H9 (cell line): ENCODE data around the gene CNTN3. TPM values are rescaled to one million over a fixed set of nuclear protein-coding genes. Genes with fewer than 3 reads are reported as not detected.

Source experiments
- DNase-seq: peaks from one replicate; pipeline ENCODE4 v3.0.0-alpha.2; 2017
- H2AFZ ChIP-seq: one replicate; pipeline ENCODE4 v1.6.1; 2013; ENCODE audit warnings: mild to moderate bottlenecking, low read length, control low read depth, moderate library complexity
- H2AK5ac ChIP-seq: 2 replicates; pipeline ENCODE4 v1.6.1; 2013; ENCODE audit warnings: low read length, control low read depth, mixed read lengths; ENCODE audit not compliant: insufficient read length
- H2BK120ac ChIP-seq: one replicate; pipeline ENCODE4 v1.6.1; 2013; ENCODE audit warnings: low read depth, mild to moderate bottlenecking, low read length, control low read depth, inconsistent platforms; ENCODE audit not compliant: poor library complexity, severe bottlenecking
- H2BK12ac ChIP-seq: 2 replicates; pipeline ENCODE4 v1.6.1; 2013; ENCODE audit warnings: low read length, control low read depth, mixed read lengths, low read depth; ENCODE audit not compliant: insufficient read length
- H2BK15ac ChIP-seq: 2 replicates; pipeline ENCODE4 v1.6.1; 2013; ENCODE audit warnings: low read depth, low read length, control low read depth
- H2BK20ac ChIP-seq: one replicate; pipeline ENCODE4 v1.6.1; 2013; ENCODE audit warnings: low read depth, mild to moderate bottlenecking, low read length, control low read depth, inconsistent platforms; ENCODE audit not compliant: poor library complexity, severe bottlenecking
- H2BK5ac ChIP-seq: 2 replicates; pipeline ENCODE4 v1.6.1; 2013; ENCODE audit warnings: low read length, control low read depth, mixed read lengths; ENCODE audit not compliant: insufficient read length
- H3K14ac ChIP-seq: 2 replicates; pipeline ENCODE4 v1.6.1; 2013; ENCODE audit warnings: low read length, control low read depth; ENCODE audit not compliant: insufficient read depth
- H3K18ac ChIP-seq: 2 replicates; pipeline ENCODE4 v1.6.1; 2013; ENCODE audit warnings: low read depth, mild to moderate bottlenecking, mixed read lengths, low read length, control low read depth; ENCODE audit not compliant: insufficient read length
- H3K23ac ChIP-seq: 2 replicates; pipeline ENCODE4 v1.6.1; 2013; ENCODE audit warnings: low read length, control low read depth, mixed read lengths, low read depth; ENCODE audit not compliant: insufficient read length
- H3K23me2 ChIP-seq: 2 replicates; pipeline ENCODE4 v1.6.1; 2013; ENCODE audit warnings: low read depth, mild to moderate bottlenecking, mixed read lengths, low read length, control low read depth; ENCODE audit not compliant: insufficient read length, poor library complexity, severe bottlenecking
- H3K27ac ChIP-seq: 2 replicates; pipeline ENCODE4 v1.5.1; 2013; ENCODE audit warnings: low read length, control low read depth, mixed read lengths, low read depth; ENCODE audit not compliant: insufficient read length
- H3K27me3 ChIP-seq: 2 replicates; pipeline ENCODE4 v1.6.1; 2013; ENCODE audit warnings: low read length, control low read depth, inconsistent platforms; ENCODE audit not compliant: insufficient read depth
- H3K4ac ChIP-seq: 2 replicates; pipeline ENCODE4 v1.6.1; 2013; ENCODE audit warnings: low read depth, mild to moderate bottlenecking, control low read depth, inconsistent platforms, low read length, moderate library complexity
- H3K4me1 ChIP-seq: 2 replicates; pipeline ENCODE4 v1.6.1; 2013; ENCODE audit warnings: low read length, control low read depth, inconsistent platforms; ENCODE audit not compliant: insufficient read depth
- H3K4me2 ChIP-seq: 2 replicates; pipeline ENCODE4 v1.6.1; 2013; ENCODE audit warnings: low read length, control low read depth, mixed read lengths; ENCODE audit not compliant: insufficient read length, insufficient read depth
- H3K56ac ChIP-seq: 2 replicates; pipeline ENCODE4 v1.6.1; 2013; ENCODE audit warnings: low read depth, mild to moderate bottlenecking, mixed read lengths, low read length, control low read depth; ENCODE audit not compliant: insufficient read length
- H3K79me1 ChIP-seq: 2 replicates; pipeline ENCODE4 v1.6.1; 2013; ENCODE audit warnings: low read depth, mild to moderate bottlenecking, moderate library complexity, low read length, control low read depth, inconsistent platforms; ENCODE audit not compliant: insufficient read depth, poor library complexity, severe bottlenecking
- H3K79me2 ChIP-seq: 2 replicates; pipeline ENCODE4 v1.6.1; 2013; ENCODE audit warnings: low read length, control low read depth, inconsistent platforms; ENCODE audit not compliant: insufficient read depth
- H3K9ac ChIP-seq: 2 replicates; pipeline ENCODE4 v1.6.1; 2013; ENCODE audit warnings: low read length, control low read depth, mixed read lengths; ENCODE audit not compliant: insufficient read length; ENCODE audit errors: extremely low read depth
- H3K9me3 ChIP-seq: one replicate; pipeline ENCODE4 v1.6.1; 2013; ENCODE audit warnings: low read depth, low read length, inconsistent platforms; ENCODE audit not compliant: control insufficient read depth
- H3T11ph ChIP-seq: one replicate; pipeline ENCODE4 v1.6.1; 2013; ENCODE audit warnings: mild to moderate bottlenecking, low read length, control low read depth, inconsistent platforms
- H4K20me1 ChIP-seq: one replicate; pipeline ENCODE4 v1.6.1; 2013; ENCODE audit not compliant: control insufficient read depth, insufficient read length, insufficient read depth
- H4K5ac ChIP-seq: 2 replicates; pipeline ENCODE4 v1.6.1; 2013; ENCODE audit warnings: low read depth, mild to moderate bottlenecking, mixed read lengths, low read length, control low read depth; ENCODE audit not compliant: insufficient read length
- H4K8ac ChIP-seq: replicated peaks from 2 replicates; pipeline ENCODE4 v1.6.1; 2013; ENCODE audit warnings: low read length, control low read depth, mixed read lengths, low read depth; ENCODE audit not compliant: insufficient read length
- H4K91ac ChIP-seq: 2 replicates; pipeline ENCODE4 v1.6.1; 2013; ENCODE audit warnings: low read depth, mild to moderate bottlenecking, moderate library complexity, mixed read lengths, low read length, control low read depth; ENCODE audit not compliant: insufficient read length
- H3K27ac Mint-ChIP-seq, 3 experiments: 2 replicates in 2 of 3; 3 replicates in 1 of 3; pipeline ENCODE4 v1.8.0; 2020 to 2021; ENCODE audit warnings: mixed read lengths in 3 of 3, mild to moderate bottlenecking in 1 of 3, moderate library complexity in 1 of 3
- H3K27me3 Mint-ChIP-seq: 2 replicates; pipeline ENCODE4 v1.8.0; 2021; ENCODE audit warnings: low read depth, mild to moderate bottlenecking, moderate library complexity, mixed read lengths
- H3K36me3 Mint-ChIP-seq, 3 experiments: 2 replicates in 2 of 3; 3 replicates in 1 of 3; pipeline ENCODE4 v1.8.0; 2020 to 2021; ENCODE audit warnings: low read depth in 3 of 3, mixed read lengths in 3 of 3; ENCODE audit not compliant: insufficient read depth in 1 of 3
- H3K4me1 Mint-ChIP-seq, 2 experiments: 2 replicates each; pipeline ENCODE4 v1.8.0; 2020; ENCODE audit warnings: mixed read lengths in 2 of 2
- H3K4me3 Mint-ChIP-seq, 2 experiments: 2 replicates in 1 of 2; 3 replicates in 1 of 2; pipeline ENCODE4 v1.8.0; 2020 to 2021; ENCODE audit warnings: mild to moderate bottlenecking in 2 of 2, mixed read lengths in 2 of 2, moderate library complexity in 1 of 2
- H3K9me3 Mint-ChIP-seq, 2 experiments: 2 replicates in 1 of 2; 3 replicates in 1 of 2; pipeline ENCODE4 v1.8.0; 2020; ENCODE audit warnings: mild to moderate bottlenecking in 2 of 2, mixed read lengths in 2 of 2, moderate library complexity in 1 of 2
- CTCF ChIP-seq: fragments of 200-600 bp; sonication (generic); conservative IDR thresholded peaks from 3 replicates; pipeline ENCODE4 v1.8.0; 2021; ENCODE audit warnings: antibody characterized with exemption, mild to moderate bottlenecking
- WGBS: extraction: QIAGEN DNeasy Blood & Tissue Kit; methylation state at CpG from one replicate; pipeline ENCODE4 v1.1.7; 2013; ENCODE audit warnings: missing lambda C conversion rate, low lambda C conversion rate, mixed read lengths; ENCODE audit not compliant: insufficient read length; ENCODE audit errors: extremely low coverage; 5-methylcytosine and 5-hydroxymethylcytosine counted together
- total RNA-seq: library from RNA; stranded (reverse); gene quantifications from 2 replicates; pipeline ENCODE4 v1.2.1, GENCODE V29; 2021

CNTN3 gene
- total RNA-seq, 1 experiment from 2014 or later = not detected

GRCh38 chr3:74603292-74603691, 11.2 kb downstream of the CNTN3 start:
- Histone ChIP-seq H2AFZ (no peak overlapping the region), H3K4me1 (no peaks in the 10 kb centered on the region), H3K27ac (no peak overlapping the region), H3K23ac (no peak overlapping the region), H3T11ph (no peak overlapping the region), H3K23me2 (no peaks in the 10 kb centered on the region), H2AK5ac (no peak overlapping the region), H4K8ac (no peak overlapping the region), H2BK12ac (no peak overlapping the region), H4K20me1 (no peaks in the 10 kb centered on the region), H3K27me3 (no peaks in the 10 kb centered on the region), H3K18ac (no peak overlapping the region), H3K4ac (no peak overlapping the region), H3K79me2 (no peaks in the 10 kb centered on the region), H3K9ac (no peak overlapping the region), H4K91ac (no peak overlapping the region), H3K56ac (no peak overlapping the region), H2BK20ac (no peak overlapping the region), H2BK120ac (no peak overlapping the region), H2BK5ac (no peak overlapping the region), H4K5ac (no peak overlapping the region), H3K9me3 (no peaks in the 10 kb centered on the region), H3K14ac (no peak overlapping the region), H3K4me2 (no peak overlapping the region), H3K79me1 (no peaks in the 10 kb centered on the region), H2BK15ac (no peak overlapping the region)
- H3K9me3 Mint-ChIP-seq = peaks cover 5 to 6% of the 10 kb centered on the region in 2 experiments; a peak in 3 of 5 replicates
- H3K27ac Mint-ChIP-seq = no peak overlapping the region
- H3K36me3 Mint-ChIP-seq = peaks cover 0 to 8% (median 0%) of the 10 kb centered on the region in 3 experiments; a peak in 2 of 7 replicates
- no peaks in the 10 kb centered on the region for H3K4me1 Mint-ChIP-seq
- no peak for DNase-seq
- H3K4me3 Mint-ChIP-seq = no peak overlapping the region
- WGBS = no CpG with 5 or more reads among the region's 2 CpGs
- no peak for TF ChIP-seq CTCF
- no peaks in the 10 kb centered on the region; the same call in 1 of the 2 replicates for H3K27me3 Mint-ChIP-seq
